GM19468 (cell line): ENCODE data around the gene RPLP2.

Experiments
- ATAC-seq: cut with Tn5 transposase; IDR thresholded peaks from one replicate; pipeline ENCODE4 v1.9.1; 2021; ENCODE audit warnings: mild to moderate bottlenecking, moderate library complexity, moderate number of reproducible peaks; ENCODE audit not compliant: unreplicated experiment; ENCODE audit errors: extremely low read depth

RPLP2 gene

GRCh38 chr11:809287-810039 is at the start of gene RPLP2:
Gene RPLP2 (plus strand): TSS chr11:809967. CDS start chr11:810235, 268 bp downstream.
- peak; percentile 64 for ATAC-seq

GRCh38 chr11:760236-760635 is 49.5 kb upstream of the RPLP2 start:
- no peak for ATAC-seq

- no peak for ATAC-seq
Measured at GRCh38 chr11:761526-762108, 48.1 kb upstream of the RPLP2 start.

GRCh38 chr11:762421-763072 is 47.2 kb upstream of the RPLP2 start:
- ATAC-seq = no peak

GRCh38 chr11:763073-763463 is 46.7 kb upstream of the RPLP2 start:
- no peak for ATAC-seq

GRCh38 chr11:763549-764321 is 46.0 kb upstream of the RPLP2 start:
- no peak for ATAC-seq

GRCh38 chr11:764322-765024 is 45.3 kb upstream of the RPLP2 start:
- ATAC-seq = no peak

- no peak for ATAC-seq
Measured at GRCh38 chr11:765025-765801, 44.6 kb upstream of the RPLP2 start.

GRCh38 chr11:765802-766091 is 44.0 kb upstream of the RPLP2 start:
- ATAC-seq = no peak

- ATAC-seq = no peak
Measured at GRCh38 chr11:766106-766935, 43.4 kb upstream of the RPLP2 start.

GRCh38 chr11:766936-767210 is 42.9 kb upstream of the RPLP2 start:
- no peak for ATAC-seq

- no peak for ATAC-seq
Measured at GRCh38 chr11:767238-767637, 42.5 kb upstream of the RPLP2 start.

GRCh38 chr11:769887-770641 is 39.7 kb upstream of the RPLP2 start:
- no peak for ATAC-seq

GRCh38 chr11:770642-771616 is 38.8 kb upstream of the RPLP2 start:
- no peak for ATAC-seq

GRCh38 chr11:771617-772204 is 38.1 kb upstream of the RPLP2 start:
- no peak for ATAC-seq

GRCh38 chr11:772429-773390 is 37.1 kb upstream of the RPLP2 start:
- no peak for ATAC-seq
